K562 (cell line): ENCODE results near the gene USP20. TPM values are rescaled to one million over a fixed set of nuclear protein-coding genes. Genes with fewer than 3 reads are reported as not detected.
A peak's percentile ranks its signal among the peaks of the same experiment; 100 is the strongest.

Experiments used
- ARID3B ChIP-seq: fragments of 250-450 bp; sonication (Bioruptor Pico); IDR thresholded peaks from 2 replicates; pipeline ENCODE4 v1.4.0; 2020; ENCODE audit warnings: borderline replicate concordance
- BRD9 ChIP-seq: fragments of 450-650 bp; IDR thresholded peaks from 2 replicates; pipeline ENCODE4 v1.6.1; 2018; ENCODE audit warnings: low read depth; ENCODE audit not compliant: partially characterized antibody
- BRF1 ChIP-seq: IDR thresholded peaks from 3 replicates; pipeline ENCODE4 v1.6.1; 2011; ENCODE audit warnings: borderline replicate concordance, mild to moderate bottlenecking; ENCODE audit not compliant: insufficient read length; ENCODE audit errors: extremely low read depth
- CCAR2 ChIP-seq: fragments of 200-400 bp; formaldehyde crosslinking; IDR thresholded peaks from 2 replicates; pipeline ENCODE4 v1.6.1; 2017; ENCODE audit warnings: mild to moderate bottlenecking, low read depth, low read length
- CREB3L1 ChIP-seq: fragments of 450-650 bp; IDR thresholded peaks from 2 replicates; pipeline ENCODE4 v1.6.1; 2014; ENCODE audit warnings: low read depth, mild to moderate bottlenecking, moderate library complexity, borderline replicate concordance
- EGR1 ChIP-seq: fragments of 450-650 bp; conservative IDR thresholded peaks from 2 replicates; pipeline ENCODE4 v1.6.1; 2017; ENCODE audit warnings: mild to moderate bottlenecking
- HIVEP1 ChIP-seq: fragments of 250-450 bp; sonication (Bioruptor Pico); IDR thresholded peaks from 2 replicates; pipeline ENCODE4 v1.4.0; 2020; ENCODE audit warnings: mild to moderate bottlenecking
- KDM1A ChIP-seq, 2 experiments: fragments of 450-650 bp; IDR thresholded peaks; 2 replicates each; pipeline ENCODE4 v1.6.1; 2016; ENCODE audit warnings: mild to moderate bottlenecking in 2 of 2
- NFIC ChIP-seq: fragments of 450-650 bp; IDR thresholded peaks from 2 replicates; pipeline ENCODE4 v1.6.1; 2017; ENCODE audit warnings: mild to moderate bottlenecking, inconsistent platforms
- SAFB2 ChIP-seq: fragments of 200-400 bp; formaldehyde crosslinking; IDR thresholded peaks from 2 replicates; pipeline ENCODE4 v1.6.1; 2018; ENCODE audit warnings: borderline replicate concordance, low read length, low read depth, moderate library complexity; ENCODE audit not compliant: severe bottlenecking
- SMAD2 ChIP-seq: fragments of 150-350 bp; IDR thresholded peaks from 2 replicates; pipeline ENCODE4 v1.6.1; 2014; ENCODE audit warnings: low read depth, mild to moderate bottlenecking, low read length
- SMARCB1 ChIP-seq: IDR thresholded peaks from 2 replicates; pipeline ENCODE4 v1.6.1; 2011; ENCODE audit warnings: improper control_type of control experiment, low read depth; ENCODE audit not compliant: insufficient read length
- ZNF384 ChIP-seq: IDR thresholded peaks from 2 replicates; pipeline ENCODE4 v1.6.1; 2012; ENCODE audit warnings: low read depth, low read length, improper control_type of control experiment
- ZNF717 ChIP-seq: fragments of 250-450 bp; sonication (Bioruptor Pico); IDR thresholded peaks from 2 replicates; pipeline ENCODE4 v1.5.0; 2021
- ZNF780A ChIP-seq: fragments of 250-450 bp; sonication (Bioruptor Pico); IDR thresholded peaks from 2 replicates; pipeline ENCODE4 v1.5.0; 2021; ENCODE audit warnings: mild to moderate bottlenecking
- polyA plus RNA-seq, 8 experiments: library from polyadenylated mRNA; depleted of rRNA in 4 of 8; stranded (reverse) in 5 of 8; unstranded in 3 of 8; fragments of >200 nt; fragmentation: Nextera tagmentation in 2 of 8; fragmentation: Illumina TruSeq in 1 of 8; extraction: Ambion mirVana in 2 of 8; extraction: Trizol in 1 of 8; gene quantifications; 2 replicates each; pipeline versions ENCODE4 v1.2.1 to v1.2.3, GENCODE V29; 2011 to 2014; ENCODE audit warnings: inconsistent platforms in 1 of 8, missing spikeins in 1 of 8
- total RNA-seq, 7 experiments: library from RNA; depleted of rRNA in 6 of 7; stranded (reverse); fragments of >200 nt in 6 of 7; fragmentation: Illumina TruSeq in 2 of 7; extraction: Trizol in 2 of 7; gene quantifications; 2 replicates each; pipeline versions ENCODE4 v1.2.1 to v1.2.3, GENCODE V29; 2011 to 2021; ENCODE audit warnings: low replicate concordance in 1 of 7
- TF ChIP-seq, protein P1 (sequence below): IDR thresholded peaks from 2 replicates; pipeline ENCODE4 v1.6.1; 2011; ENCODE audit not compliant: insufficient read length; ENCODE audit errors: extremely low read depth
- TF ChIP-seq, protein P2 (sequence below): sonication (generic); formaldehyde crosslinking; IDR thresholded peaks from 2 replicates; pipeline ENCODE4 v1.8.0; 2023; ENCODE audit warnings: mild to moderate bottlenecking, missing genetic modification reagents
- TF ChIP-seq, protein P3 (sequence below): sonication (generic); formaldehyde crosslinking; IDR thresholded peaks from 2 replicates; pipeline ENCODE4 v1.5.0; 2020; ENCODE audit warnings: missing genetic modification reagents
- TF ChIP-seq, protein P4 (sequence below): fragments of 250-450 bp; sonication (Bioruptor Pico); IDR thresholded peaks from 2 replicates; pipeline ENCODE4 v1.5.0; 2021

Gene USP20
- total and polyA plus RNA-seq, 9 of the 15 experiments (the other 6 are each of a cell fraction or from before 2014, with no cell fraction given): 1.9 to 136 (median 49.1) TPM

DNA sequence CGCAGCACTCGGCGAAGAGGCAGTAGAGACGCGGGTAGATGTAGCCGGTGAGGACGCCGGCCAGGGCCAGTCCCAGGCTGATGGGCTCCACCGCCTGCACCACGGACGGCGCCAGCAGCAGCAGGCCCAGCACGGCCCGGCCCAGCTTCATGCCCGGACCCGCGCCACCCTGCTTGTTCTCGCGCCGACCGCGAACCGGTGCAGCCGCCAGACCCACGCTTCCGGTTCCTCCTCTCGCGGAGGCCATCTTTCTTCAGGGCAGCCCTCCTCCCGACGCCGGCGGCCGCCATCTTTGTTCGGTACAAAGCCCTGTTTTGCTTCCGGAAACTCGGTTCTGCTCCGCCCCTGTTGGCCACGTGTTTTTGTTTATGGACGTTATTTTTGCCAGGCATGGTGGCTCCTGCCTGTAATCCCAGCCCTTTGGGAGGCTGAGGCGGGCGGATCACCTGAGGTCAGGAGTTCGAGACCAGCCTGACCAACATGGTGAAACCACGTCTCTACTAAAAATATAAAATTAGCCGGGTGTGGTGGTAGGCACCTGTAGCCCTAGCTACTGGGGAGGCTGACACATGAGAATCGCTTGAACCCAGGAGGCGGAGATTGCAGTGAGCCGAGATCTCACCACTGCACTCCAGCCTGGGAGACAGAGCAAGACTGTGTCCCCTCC is 11.2 kb upstream of the USP20 start, which contains the start of gene TOR1A (continued):
- TF ChIP-seq, protein P1, sequence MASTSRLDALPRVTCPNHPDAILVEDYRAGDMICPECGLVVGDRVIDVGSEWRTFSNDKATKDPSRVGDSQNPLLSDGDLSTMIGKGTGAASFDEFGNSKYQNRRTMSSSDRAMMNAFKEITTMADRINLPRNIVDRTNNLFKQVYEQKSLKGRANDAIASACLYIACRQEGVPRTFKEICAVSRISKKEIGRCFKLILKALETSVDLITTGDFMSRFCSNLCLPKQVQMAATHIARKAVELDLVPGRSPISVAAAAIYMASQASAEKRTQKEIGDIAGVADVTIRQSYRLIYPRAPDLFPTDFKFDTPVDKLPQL: no peak
- TF ChIP-seq HIVEP1: no peak
- TF ChIP-seq CREB3L1: peak; percentile 88
- no peak for TF ChIP-seq ZNF780A (CRISPR knock-in tag)
- TF ChIP-seq EGR1: peak; percentile 89
- no peak for TF ChIP-seq SMAD2
- TF ChIP-seq SAFB2: no peak
- peak; percentile 56 for TF ChIP-seq BRD9
- TF ChIP-seq CCAR2: no peak
- TF ChIP-seq KDM1A (IDR thresholded peaks at IDR 0.05): no peak; a peak in 1 of 4 replicates
- TF ChIP-seq, protein P2, sequence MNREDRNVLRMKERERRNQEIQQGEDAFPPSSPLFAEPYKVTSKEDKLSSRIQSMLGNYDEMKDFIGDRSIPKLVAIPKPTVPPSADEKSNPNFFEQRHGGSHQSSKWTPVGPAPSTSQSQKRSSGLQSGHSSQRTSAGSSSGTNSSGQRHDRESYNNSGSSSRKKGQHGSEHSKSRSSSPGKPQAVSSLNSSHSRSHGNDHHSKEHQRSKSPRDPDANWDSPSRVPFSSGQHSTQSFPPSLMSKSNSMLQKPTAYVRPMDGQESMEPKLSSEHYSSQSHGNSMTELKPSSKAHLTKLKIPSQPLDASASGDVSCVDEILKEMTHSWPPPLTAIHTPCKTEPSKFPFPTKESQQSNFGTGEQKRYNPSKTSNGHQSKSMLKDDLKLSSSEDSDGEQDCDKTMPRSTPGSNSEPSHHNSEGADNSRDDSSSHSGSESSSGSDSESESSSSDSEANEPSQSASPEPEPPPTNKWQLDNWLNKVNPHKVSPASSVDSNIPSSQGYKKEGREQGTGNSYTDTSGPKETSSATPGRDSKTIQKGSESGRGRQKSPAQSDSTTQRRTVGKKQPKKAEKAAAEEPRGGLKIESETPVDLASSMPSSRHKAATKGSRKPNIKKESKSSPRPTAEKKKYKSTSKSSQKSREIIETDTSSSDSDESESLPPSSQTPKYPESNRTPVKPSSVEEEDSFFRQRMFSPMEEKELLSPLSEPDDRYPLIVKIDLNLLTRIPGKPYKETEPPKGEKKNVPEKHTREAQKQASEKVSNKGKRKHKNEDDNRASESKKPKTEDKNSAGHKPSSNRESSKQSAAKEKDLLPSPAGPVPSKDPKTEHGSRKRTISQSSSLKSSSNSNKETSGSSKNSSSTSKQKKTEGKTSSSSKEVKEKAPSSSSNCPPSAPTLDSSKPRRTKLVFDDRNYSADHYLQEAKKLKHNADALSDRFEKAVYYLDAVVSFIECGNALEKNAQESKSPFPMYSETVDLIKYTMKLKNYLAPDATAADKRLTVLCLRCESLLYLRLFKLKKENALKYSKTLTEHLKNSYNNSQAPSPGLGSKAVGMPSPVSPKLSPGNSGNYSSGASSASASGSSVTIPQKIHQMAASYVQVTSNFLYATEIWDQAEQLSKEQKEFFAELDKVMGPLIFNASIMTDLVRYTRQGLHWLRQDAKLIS: peak; percentile 76; the same call in 1 of the 2 replicates
- no peak for TF ChIP-seq NFIC
- TF ChIP-seq ZNF384: no peak
- TF ChIP-seq, protein P3, sequence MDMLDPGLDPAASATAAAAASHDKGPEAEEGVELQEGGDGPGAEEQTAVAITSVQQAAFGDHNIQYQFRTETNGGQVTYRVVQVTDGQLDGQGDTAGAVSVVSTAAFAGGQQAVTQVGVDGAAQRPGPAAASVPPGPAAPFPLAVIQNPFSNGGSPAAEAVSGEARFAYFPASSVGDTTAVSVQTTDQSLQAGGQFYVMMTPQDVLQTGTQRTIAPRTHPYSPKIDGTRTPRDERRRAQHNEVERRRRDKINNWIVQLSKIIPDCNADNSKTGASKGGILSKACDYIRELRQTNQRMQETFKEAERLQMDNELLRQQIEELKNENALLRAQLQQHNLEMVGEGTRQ: peak; percentile 90
- no peak for TF ChIP-seq SMARCB1
- TF ChIP-seq BRF1: no peak
- TF ChIP-seq, protein P4, sequence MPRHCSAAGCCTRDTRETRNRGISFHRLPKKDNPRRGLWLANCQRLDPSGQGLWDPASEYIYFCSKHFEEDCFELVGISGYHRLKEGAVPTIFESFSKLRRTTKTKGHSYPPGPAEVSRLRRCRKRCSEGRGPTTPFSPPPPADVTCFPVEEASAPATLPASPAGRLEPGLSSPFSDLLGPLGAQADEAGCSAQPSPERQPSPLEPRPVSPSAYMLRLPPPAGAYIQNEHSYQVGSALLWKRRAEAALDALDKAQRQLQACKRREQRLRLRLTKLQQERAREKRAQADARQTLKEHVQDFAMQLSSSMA (CRISPR knock-in tag): no peak
- TF ChIP-seq ZNF717 (CRISPR knock-in tag): no peak
- TF ChIP-seq ARID3B (CRISPR knock-in tag): no peak
